Activated CD8-positive, alpha-beta memory T cell treated with anti-CD3 and anti-CD28 coated beads, Interleukin-2, amount 50 U/mL, for 24 hours (primary cell): ENCODE measurements around the gene TUBG2.

Experiments
- DNase-seq: peaks from one replicate; pipeline ENCODE4 v3.0.0-alpha.2; 2020; ENCODE audit errors: extremely low read depth

Gene TUBG2

DNA sequence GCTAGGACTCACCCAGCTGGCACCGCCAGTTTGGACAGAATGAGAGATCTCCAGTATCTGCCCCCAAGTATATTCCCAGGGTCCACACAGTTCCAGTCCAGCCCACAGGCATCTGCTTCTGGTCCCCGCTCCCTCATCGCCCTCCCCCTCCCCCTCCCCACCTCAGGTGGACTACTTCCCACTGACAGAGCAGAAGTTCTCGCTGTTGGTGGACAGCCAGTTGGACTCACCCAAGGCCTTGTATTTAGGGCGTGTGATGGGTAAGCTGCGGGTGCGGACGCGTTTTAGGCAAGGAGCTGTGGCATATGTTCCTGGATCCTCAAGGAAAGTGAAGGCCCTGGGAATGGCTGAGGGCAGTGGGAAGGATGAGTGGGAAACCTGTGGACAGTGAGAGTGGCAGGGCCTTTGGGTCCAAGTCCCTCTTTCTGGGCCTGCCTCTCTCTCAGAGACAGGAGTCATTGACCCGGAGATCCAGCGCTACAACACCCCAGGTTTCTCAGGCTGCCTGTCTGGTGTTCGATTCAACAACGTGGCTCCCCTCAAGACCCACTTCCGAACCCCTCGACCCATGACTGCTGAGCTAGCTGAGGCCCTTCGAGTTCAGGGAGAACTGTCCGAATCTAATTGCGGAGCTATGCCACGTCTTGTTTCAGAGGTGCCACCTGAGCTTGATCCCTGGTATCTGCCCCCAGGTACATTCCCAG lies 38.2 kb downstream of the TUBG2 start:
- DNase-seq: no peak

DNA sequence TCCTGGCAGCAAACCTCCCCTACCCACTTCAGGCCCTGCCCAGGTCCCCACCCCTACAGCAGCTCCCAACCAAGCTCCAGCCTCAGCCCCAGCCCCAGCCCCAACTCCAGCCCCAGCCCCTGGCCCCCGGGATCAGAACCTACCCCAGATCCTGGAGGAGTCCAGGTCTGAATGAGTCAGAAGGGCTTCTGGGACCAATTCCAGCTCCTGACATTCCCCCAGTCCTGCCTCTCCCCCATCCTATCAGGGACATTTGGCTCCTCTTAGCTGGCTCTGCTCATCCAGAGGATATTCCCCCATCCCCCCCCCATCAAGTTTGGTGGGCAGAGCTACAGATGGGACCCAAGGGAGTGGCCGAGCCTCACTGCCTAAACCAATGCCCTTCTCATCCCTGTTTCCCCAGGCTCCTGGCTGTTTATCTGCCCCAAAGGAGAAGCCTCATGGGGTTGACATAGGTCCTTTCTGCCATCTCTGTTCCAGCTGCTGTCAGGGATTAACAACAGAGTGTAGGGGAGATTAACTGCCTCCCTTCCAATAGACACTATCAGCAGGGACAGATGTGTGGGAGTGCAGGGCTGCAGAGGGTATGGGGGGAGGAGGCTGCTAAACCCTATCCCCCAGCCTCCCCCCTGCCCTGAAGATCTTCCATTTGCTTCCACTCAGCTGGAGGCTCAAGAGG lies 39.8 kb downstream of the TUBG2 start:
- DNase-seq: no peak

- DNase-seq: no peak
These were observed 40.3 kb downstream of the TUBG2 start for GRCh38 chr17:42699415-42699740.

GRCh38 chr17:42700586-42701289 lies 41.7 kb downstream of the TUBG2 start:
- DNase-seq: no peak

DNA sequence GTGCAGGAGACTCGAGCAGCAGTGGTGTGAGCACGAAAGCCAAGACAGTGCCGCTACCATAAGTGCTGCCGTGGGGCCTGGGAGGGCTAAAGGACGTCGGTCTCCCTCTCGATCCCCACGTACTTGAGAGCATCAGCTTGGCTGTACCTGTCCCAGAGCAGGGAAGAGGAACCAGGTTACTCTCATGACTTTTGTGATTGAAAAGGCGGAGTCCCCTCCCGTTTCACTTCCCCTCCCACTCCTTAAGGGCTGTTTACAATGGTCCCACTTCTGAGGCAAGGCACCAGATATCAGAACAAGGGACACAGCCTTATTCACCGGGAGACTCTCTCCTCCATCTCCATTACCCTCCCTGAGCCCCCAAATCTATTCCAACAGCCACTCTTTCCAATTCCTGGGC lies 43.4 kb downstream of the TUBG2 start:
- DNase-seq: no peak

DNA sequence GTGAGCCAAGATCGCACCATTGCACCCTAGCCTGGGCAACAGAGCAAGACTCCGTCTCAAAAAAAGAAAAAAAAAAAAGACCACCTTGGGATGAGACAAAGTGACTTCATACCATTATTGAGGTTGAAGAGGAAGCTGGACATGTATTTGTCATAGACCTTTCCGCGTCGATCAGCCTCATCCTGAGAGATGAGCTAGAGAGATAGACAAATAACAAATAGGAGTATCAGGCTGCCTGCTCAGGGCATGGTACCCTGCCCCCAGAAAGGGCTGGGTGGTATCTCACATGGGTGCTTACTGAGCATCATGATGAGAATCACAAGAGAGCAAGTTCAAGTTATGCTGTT lies 45.4 kb downstream of the TUBG2 start:
- no peak for DNase-seq

- no peak for DNase-seq
These were observed 45.9 kb downstream of the TUBG2 start for GRCh38 chr17:42704837-42705494.

- DNase-seq: peak; percentile 34
These were observed 47.6 kb downstream of the TUBG2 start for GRCh38 chr17:42706732-42707131.

DNA sequence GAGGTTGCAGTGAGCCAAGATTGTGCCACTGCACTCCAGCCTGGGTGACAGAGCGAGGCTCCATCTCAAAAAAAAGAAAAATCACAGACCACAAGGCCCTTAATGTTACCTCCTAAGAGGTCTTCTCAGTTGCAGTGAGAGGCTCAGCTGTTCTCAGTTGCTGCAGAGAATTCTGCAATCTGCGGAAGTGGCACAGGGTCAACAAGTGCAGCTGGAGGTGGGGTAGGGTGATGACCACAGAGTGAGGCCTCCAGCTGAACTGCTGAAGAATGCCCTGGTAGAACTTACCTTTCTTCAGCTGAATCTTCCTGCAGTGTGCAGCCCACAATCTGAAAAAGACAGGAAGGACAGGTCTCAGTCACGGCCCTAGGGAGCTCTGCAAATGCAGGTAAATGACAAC lies 49.5 kb downstream of the TUBG2 start:
- no peak for DNase-seq

- no peak for DNase-seq
These were observed 50.5 kb downstream of the TUBG2 start for GRCh38 chr17:42709561-42709960.
